Measurements from ENCODE around the gene NCR3LG1.

DNA sequence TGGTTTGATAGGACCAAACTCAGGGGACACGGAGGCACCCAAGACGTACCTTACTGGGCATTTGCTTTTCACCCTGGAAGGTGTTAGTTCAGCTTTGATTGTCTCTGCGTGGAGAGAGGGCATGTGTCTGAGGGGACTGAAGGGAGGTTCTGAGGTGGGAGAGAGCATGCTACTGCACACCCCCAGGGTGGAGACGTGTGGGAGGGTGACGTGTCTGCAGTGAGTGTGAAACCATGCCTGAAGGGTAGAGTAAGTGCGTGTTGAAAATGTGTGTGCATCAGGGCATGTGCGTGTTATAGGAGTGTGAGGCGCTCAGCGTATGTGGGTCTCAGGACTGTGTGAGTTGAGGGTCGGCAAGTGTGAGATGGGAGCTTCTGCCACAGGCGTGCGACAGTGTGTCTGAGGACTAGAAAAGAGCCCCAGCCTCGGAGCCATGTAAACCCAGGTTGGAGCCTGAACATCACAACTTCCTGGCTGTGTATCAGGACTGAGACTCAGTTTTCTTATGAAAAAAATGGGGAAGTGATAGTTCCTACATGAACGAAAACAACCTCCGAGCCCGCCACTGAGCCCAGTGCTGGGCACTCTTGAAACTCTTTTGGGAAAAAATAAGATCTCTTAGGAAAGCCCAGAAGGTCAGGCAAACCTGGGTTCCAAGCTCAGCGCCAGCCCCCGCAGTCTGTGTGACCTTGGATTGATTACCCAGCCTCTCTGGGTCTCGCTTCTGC lies 48.6 kb downstream of the NCR3LG1 start:
- no peak for TF ChIP-seq EZH2phosphoT487 (IDR thresholded peaks at IDR 0.05; ENCODE audit: insufficient read depth, low read depth)
- TF ChIP-seq EZH2 (IDR thresholded peaks at IDR 0.05; ENCODE audit: insufficient read depth, poor library complexity, severe bottlenecking), result no peak

All from GM23248 (cell line).